NCI-H1092 treated with DMSO at 0.1 percent for 48 hours (cell line): Measurements from ENCODE around the gene COG5.
"Not testable (repeated sequence)": the region's sequence is repeated elsewhere in the genome, so short reads cannot be mapped to it uniquely, and the experiment has no call there.

Experiments
- DNase-seq: peaks from one replicate; lab custom pipeline; 2025; lab: John Stamatoyannopoulos, UW

Gene COG5

GRCh38 chr7:107269790-107270189, 293.9 kb downstream of the COG5 start:
- DNase-seq: no peak

- DNase-seq: no peak
These were observed 295.1 kb downstream of the COG5 start for GRCh38 chr7:107268594-107268993.

- no peak for DNase-seq
These were observed 296.6 kb downstream of the COG5 start for GRCh38 chr7:107267138-107267537.

GRCh38 chr7:107264723-107265122, 299.0 kb downstream of the COG5 start:
- no peak for DNase-seq

GRCh38 chr7:107262857-107263256, 300.9 kb downstream of the COG5 start:
- DNase-seq: no peak

GRCh38 chr7:107258737-107259136, 305.0 kb downstream of the COG5 start:
- no peak for DNase-seq

GRCh38 chr7:107255602-107256001, 308.1 kb downstream of the COG5 start:
- no peak for DNase-seq

GRCh38 chr7:107254398-107254985, 309.2 kb downstream of the COG5 start:
- no peak for DNase-seq

- DNase-seq: no peak
These were observed 310.1 kb downstream of the COG5 start for GRCh38 chr7:107253599-107253998.

GRCh38 chr7:107251963-107252362, 311.8 kb downstream of the COG5 start:
- no peak for DNase-seq

GRCh38 chr7:107248551-107249316, 315.0 kb downstream of the COG5 start:
- no peak for DNase-seq

- DNase-seq: not testable (repeated sequence)
These were observed 316.9 kb downstream of the COG5 start for GRCh38 chr7:107246836-107247235.

- DNase-seq: no peak
These were observed 319.1 kb downstream of the COG5 start for GRCh38 chr7:107244613-107245012.

GRCh38 chr7:107242267-107242666, 321.5 kb downstream of the COG5 start:
- no peak for DNase-seq

- DNase-seq: no peak
These were observed 326.3 kb downstream of the COG5 start for GRCh38 chr7:107237451-107237850.

- no peak for DNase-seq
These were observed 326.9 kb downstream of the COG5 start for GRCh38 chr7:107236862-107237261.

GRCh38 chr7:107234436-107234835, 329.3 kb downstream of the COG5 start:
- no peak for DNase-seq

GRCh38 chr7:107233981-107234380, 329.7 kb downstream of the COG5 start:
- no peak for DNase-seq

GRCh38 chr7:107233174-107233573, 330.5 kb downstream of the COG5 start:
- no peak for DNase-seq

- no peak for DNase-seq
These were observed 331.1 kb downstream of the COG5 start for GRCh38 chr7:107232568-107233090.

- DNase-seq: no peak
These were observed 333.4 kb downstream of the COG5 start for GRCh38 chr7:107230334-107230733.

GRCh38 chr7:107228291-107228690, 335.4 kb downstream of the COG5 start:
- no peak for DNase-seq

GRCh38 chr7:107224374-107225223, 339.1 kb downstream of the COG5 start:
- DNase-seq: no peak
